NCI-H82 (cell line): Measurements from ENCODE around the gene ANXA8.
"Not testable (repeated sequence)": the region's sequence is repeated elsewhere in the genome, so short reads cannot be mapped to it uniquely, and the experiment has no call there.

Experiments used
- DNase-seq: peaks from one replicate; lab custom pipeline; 2025; lab: John Stamatoyannopoulos, UW

The ANXA8 gene

GRCh38 chr10:47483923-47484322 lies at the start of gene ANXA8:
Gene ANXA8, minus strand, starts transcription at chr10:47484115. Its CDS starts 182 bp downstream, at chr10:47483933.
- not testable (repeated sequence) for DNase-seq

DNA sequence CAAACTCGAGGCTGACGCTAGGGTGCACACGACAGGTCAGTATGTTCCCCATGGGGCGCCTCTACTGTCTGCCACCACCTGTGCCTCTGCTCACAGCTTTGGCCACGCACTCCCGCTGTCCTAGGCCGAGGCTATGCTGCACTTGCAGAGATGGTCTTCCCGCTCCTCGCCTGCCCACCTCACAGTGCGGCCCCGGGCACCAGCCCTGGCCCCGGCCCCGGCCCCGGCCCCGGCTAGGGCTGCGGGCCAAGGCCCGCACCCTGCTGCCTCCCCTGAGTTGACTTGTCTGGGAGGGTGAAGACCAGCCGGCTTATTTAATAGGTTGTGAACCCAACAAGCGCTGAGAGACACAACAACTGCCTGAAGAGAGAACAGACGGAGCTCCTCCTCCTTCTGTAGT lies 39.6 kb upstream of the ANXA8 start, which contains the start of gene AGAP9:
Gene AGAP9, minus strand, starts transcription at position 164 of the 400 bp plus-strand sequence. Its CDS starts 112 bp downstream, at position 52.
- DNase-seq: not testable (repeated sequence)

DNA sequence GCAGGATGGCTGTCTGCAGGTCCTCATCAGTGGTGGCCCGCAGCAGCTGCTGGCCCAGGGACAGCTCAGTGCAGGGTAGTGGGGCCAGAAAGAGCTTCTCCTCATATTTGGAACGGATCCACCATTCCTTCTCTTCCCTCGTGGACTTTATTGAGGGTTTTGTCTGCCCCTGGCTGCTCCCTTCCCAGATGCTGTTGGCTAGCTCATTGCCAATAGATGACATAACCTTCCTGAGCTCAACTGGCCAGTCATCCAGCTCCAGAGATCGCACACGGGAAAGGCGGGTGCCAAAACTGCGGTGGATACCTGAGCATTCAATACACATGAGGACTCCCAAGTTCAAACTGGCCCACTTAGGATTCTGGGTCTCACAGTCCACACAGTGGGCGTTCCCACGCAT lies 18.4 kb upstream of the ANXA8 start:
- DNase-seq: not testable (repeated sequence)

- DNase-seq: not testable (repeated sequence)
Observed at GRCh38 chr10:47494226-47494625, 10.3 kb upstream of the ANXA8 start.

GRCh38 chr10:47491600-47491999 lies 7.7 kb upstream of the ANXA8 start, which contains the start of gene FAM25G:
Gene FAM25G, minus strand, starts transcription at chr10:47491700. Its CDS starts 26 bp downstream, at chr10:47491674.
- not testable (repeated sequence) for DNase-seq

DNA sequence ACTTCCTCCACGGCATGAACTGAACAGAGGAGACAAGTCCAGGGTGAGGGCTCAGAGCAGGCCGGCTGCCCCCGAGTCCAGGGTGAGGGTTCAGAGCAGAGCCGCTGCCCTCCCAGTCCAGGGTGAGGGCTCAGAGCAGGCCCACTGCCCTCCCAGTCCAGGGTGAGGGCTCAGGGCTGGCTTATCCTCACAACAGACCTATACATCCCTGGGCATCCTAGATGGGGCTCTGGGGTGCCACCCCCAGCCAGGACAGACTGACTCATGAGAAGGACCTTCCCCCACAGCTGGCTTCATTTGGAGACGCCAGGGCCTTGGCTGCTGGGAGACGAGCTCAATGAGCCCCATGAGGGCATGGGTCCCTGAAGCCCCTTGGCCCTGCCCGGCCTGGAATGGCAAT lies 5.7 kb upstream of the ANXA8 start:
- DNase-seq: not testable (repeated sequence)

DNA sequence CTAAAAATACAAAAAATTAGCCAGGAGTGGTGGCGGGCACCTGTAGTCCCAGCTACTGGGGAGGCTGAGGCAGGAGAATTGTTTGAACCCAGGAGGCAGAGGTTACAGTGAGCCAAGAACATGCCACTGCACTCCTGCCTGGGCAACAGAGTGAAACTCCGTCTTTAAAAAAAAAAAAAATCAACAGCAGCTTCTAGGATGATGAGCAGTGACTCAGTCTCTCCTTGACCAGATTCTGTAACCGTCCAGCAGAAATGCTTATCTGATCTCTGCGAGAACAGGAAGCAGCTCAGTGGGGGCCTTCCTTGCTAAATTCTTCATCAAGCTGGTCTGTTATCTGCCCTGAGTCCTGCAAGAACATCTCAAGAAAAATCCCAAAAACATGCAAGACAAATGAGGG lies 2.0 kb upstream of the ANXA8 start:
- DNase-seq: not testable (repeated sequence)

DNA sequence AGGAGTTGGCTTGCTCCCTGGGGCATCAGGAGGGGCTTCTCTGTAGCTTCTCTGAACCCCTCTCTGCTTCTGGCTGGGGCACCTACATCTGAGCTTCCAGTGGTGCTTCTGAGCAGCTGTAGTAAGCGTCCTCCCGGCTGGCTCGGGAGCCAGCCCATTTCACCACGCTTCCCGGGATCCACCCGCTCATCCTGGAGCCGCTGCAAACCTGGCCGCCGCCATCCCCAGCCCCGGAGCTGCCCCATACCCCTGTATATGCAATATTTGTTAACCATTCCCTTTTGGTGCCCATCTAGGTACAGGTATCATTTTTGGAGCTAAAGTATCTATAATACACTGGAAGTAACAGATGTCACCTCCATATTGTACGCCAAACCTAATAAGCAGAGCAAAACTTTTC lies 871 bp upstream of the ANXA8 start:
- not testable (repeated sequence) for DNase-seq

DNA sequence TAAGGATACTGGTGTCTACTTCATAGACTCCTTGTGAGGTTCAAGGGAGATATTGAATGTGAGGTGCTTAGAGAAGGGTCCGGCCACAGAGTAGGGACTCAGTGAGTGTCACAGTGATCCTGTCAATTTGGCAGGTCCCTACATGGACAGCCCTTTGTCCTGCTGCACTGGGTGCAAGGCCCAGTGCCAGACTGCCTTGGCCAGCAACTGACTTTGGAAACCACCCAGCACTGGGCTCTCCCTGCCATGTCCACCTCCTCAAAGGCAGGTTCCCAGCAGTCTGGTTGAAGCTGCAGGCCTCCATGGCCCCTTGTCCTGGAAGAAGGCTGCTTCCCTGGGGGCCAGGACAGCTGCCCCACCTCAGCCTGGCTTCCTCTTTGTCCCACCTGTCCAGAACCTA lies 1.5 kb downstream of the ANXA8 start:
- not testable (repeated sequence) for DNase-seq

DNA sequence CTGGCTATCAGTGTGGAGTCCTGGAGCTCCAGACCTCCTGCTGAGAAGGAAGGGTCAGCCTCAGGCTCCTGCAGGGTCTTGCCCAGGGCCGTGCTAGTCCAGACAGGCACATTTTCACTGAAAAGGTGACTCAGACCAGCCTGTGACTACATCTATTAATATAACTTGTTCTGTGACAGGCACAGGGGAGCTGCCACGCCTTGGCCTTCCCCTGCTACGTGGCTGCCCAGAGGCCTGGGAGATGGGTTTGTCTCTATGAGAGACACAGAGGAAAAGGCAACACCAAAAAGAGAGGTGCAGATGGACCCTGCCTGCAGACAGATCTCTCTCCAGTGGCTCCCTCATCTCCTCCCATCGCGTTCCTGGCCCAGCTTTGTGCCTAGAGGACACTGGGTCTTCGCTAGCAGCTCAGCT lies 2.1 kb downstream of the ANXA8 start:
- DNase-seq: not testable (repeated sequence)

GRCh38 chr10:47481182-47481766 lies 2.6 kb downstream of the ANXA8 start:
- not testable (repeated sequence) for DNase-seq

DNA sequence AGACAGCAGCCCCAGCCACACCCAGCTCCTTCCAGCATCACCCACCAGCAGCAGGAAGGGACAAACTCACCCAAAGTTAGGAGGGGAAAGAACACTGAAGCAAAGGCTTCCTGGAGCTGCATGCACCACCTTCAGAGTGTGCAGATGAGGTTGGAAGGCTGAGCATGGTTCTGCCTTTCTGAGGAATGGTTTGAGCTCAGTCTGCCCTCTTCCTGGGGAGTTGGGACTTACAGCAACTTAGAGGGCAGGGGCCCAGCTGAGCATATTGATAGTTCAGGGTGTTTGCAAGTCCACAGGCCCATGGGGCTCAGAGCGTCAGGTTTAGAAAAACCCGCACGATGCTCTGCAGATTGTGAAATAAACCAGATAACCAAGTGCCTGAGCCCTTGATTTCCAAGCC lies 3.8 kb downstream of the ANXA8 start:
- DNase-seq: not testable (repeated sequence)

DNA sequence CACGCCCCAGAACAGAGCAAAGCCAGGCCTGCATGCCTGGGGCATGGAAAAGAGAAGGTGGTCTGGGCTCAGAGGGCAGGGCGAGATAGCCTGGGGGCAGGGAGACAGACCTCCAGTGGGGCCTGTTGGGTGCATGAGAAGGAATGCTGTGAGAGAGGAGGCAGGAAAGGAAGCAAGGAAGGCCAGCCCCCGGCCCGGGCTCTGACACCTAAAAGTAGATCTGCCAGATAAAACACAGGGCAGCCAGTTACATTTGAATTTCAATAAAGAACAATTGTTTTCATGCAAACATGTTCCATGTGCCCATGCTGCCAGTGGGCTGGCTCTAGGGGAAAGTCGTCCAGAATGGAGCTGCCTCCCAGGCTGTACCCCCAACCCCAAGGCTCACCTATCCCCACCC lies 5.8 kb downstream of the ANXA8 start:
- not testable (repeated sequence) for DNase-seq

GRCh38 chr10:47477078-47477477 lies 6.8 kb downstream of the ANXA8 start:
- not testable (repeated sequence) for DNase-seq

GRCh38 chr10:47475101-47475500 lies 8.8 kb downstream of the ANXA8 start:
- DNase-seq: not testable (repeated sequence)

DNA sequence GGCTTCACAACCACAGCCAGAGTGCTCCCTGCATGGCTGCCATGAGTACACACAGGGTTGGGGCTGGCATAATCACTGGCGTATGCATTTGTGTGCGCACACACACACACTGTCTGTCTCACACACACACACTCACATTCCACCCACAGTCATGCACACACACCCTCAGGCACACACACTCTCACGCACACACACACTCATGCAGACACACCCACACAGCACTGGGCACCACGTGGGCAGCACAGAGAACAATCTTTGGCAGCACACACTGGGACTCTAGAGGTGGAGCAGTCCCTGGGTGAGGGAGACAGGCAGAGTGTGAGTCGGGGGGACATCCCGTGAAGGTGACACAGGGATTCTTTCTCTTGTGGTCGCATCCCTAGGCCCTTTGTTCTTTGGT lies 10.4 kb downstream of the ANXA8 start:
- DNase-seq: not testable (repeated sequence)

DNA sequence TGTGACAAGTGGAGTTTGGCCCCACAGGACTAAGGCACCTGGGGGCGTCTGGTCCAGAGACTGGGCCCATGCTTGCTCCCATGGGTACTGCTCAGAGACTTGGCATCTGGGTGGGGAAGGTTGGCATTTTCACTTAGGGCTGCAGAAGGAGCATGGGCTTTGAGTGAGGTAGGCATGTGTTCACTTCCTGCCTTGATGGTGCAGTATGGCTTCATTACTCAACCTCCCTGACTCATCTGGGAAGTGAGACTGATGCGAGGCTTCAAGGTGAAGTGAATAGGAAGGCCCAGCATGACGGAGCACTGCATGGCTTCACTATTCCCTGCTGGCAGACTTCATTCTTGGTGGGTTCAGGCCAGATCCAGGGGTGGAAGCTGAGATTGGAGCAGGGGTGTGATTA lies 11.3 kb downstream of the ANXA8 start:
- not testable (repeated sequence) for DNase-seq

DNA sequence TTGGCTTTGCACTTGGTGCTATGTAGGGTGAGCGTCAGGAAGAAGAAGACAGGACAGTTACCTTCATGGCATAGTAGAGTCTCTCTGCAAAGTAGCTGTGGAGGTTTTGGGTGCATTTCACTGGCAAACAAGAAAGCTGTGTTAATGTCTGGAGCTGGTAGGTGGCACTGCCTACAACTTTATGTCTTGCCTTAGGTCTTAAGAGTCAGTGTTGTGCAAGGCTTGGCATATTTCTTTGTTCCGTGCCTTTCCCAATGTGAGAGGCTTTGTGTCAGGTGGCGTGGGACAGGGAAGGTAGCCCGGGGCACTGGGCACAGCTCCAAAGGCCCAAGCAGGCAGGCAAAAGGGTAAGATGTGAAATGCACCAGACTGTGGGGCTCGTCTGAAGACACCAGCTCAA lies 11.8 kb downstream of the ANXA8 start:
- not testable (repeated sequence) for DNase-seq

DNA sequence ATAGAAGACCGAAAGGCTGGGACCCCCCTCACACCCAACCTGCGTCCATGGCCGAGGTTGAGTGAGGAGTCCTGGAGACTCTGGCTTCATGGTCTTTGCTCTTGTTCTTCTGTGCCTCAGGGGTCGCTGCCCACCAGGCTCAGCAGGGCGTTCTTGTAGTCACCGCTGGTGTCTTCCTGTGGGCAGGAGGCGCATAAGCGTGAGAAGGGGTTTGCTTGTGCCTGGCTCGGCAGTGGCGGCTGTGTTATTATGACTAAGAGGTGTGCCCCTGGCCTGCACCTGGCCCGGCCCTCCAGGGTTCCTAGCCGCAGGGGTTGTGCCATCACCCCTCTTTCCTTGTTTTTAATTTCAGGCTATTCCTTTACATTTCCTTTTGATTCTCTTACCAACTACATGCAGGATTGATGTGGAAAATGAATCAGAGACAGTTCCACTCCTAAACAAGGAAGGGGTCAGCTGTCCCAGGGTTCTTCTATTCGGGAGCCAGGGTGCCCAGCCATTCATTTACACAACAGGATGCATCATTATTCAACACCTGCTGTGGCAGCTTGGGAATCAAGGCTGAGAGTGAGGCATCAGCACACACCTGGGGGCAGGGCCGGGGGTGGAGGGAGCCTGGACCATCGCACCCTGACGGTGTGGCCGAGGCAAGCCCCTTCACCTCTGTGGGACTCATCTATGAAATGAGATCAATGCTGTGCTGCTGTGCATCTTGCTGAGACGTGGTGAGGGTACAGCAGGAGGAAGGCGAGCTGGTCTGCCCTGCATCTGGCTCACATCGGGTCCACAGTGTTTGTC lies 15.0 kb downstream of the ANXA8 start:
- not testable (repeated sequence) for DNase-seq

DNA sequence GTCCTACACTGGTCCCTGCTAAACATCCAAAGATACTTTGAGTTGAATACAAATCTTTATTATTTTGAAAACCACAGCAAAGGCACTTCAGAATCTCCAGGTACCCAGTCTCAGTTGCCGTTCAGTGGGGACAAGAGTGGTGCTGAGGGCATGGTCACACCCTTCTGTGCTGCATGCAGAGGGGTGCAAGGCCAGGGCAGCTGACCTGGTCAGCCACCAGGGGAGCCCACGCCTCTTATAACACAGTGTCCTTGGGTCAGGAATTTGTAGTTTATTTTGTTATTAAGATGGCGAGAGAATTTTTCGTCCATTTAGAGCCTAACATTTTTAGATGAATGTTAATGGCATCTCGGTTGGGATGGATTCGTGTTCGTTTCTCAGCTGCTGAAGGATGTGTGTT lies 16.0 kb downstream of the ANXA8 start:
- not testable (repeated sequence) for DNase-seq

GRCh38 chr10:47467458-47467857 lies 16.5 kb downstream of the ANXA8 start:
- DNase-seq: not testable (repeated sequence)

GRCh38 chr10:47465216-47465917 lies 18.5 kb downstream of the ANXA8 start:
- peak; percentile 75 for DNase-seq
